A673 (cell line): ENCODE measurements around the gene HHLA2.

ENCODE experiments used
- EZH2 ChIP-seq: fragments of 200-600 bp; sonication (generic); IDR thresholded peaks from 2 replicates; pipeline ENCODE4 v1.6.1; 2017; ENCODE audit warnings: borderline replicate concordance, low read depth, mild to moderate bottlenecking, mixed read lengths, antibody characterized with exemption, low read length; ENCODE audit not compliant: poor library complexity, severe bottlenecking
- TF ChIP-seq, protein P1 (sequence below): fragments of 300-800, 200-600 bp; sonication (generic); conservative IDR thresholded peaks from 2 replicates; pipeline ENCODE4 v1.5.1; 2017; ENCODE audit warnings: low read depth, mild to moderate bottlenecking, antibody characterized with exemption, low read length, moderate library complexity, mixed read lengths

DNA sequence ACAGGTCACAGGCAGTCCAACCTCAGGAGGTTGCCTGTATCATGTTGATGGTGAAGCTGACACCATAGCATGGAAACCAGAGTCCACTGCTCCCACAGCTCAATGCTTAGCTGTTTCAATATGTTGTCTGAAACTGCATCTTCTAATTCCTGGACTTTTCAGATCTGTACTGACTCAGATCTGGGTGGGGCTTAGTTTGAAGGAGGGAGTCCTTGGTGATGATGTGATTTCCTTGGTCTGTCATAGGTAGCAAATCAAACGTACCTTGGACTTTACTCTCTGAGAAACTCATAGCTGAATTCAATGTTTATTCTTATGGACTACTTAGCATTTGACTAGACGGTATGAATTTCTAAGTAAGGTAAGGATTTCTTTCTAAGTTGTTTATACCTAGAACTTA, at the start of gene HHLA2:
- TF ChIP-seq, protein P1, sequence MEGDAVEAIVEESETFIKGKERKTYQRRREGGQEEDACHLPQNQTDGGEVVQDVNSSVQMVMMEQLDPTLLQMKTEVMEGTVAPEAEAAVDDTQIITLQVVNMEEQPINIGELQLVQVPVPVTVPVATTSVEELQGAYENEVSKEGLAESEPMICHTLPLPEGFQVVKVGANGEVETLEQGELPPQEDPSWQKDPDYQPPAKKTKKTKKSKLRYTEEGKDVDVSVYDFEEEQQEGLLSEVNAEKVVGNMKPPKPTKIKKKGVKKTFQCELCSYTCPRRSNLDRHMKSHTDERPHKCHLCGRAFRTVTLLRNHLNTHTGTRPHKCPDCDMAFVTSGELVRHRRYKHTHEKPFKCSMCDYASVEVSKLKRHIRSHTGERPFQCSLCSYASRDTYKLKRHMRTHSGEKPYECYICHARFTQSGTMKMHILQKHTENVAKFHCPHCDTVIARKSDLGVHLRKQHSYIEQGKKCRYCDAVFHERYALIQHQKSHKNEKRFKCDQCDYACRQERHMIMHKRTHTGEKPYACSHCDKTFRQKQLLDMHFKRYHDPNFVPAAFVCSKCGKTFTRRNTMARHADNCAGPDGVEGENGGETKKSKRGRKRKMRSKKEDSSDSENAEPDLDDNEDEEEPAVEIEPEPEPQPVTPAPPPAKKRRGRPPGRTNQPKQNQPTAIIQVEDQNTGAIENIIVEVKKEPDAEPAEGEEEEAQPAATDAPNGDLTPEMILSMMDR, result no peak
- TF ChIP-seq EZH2, result no peak
